Measurements from ENCODE around the gene EXOC3L4.

Gene EXOC3L4

GRCh38 chr14:103133210-103134140 lies 39.0 kb downstream of the EXOC3L4 start:
- DNase-seq (ENCODE audit: low read depth), result no peak

DNA sequence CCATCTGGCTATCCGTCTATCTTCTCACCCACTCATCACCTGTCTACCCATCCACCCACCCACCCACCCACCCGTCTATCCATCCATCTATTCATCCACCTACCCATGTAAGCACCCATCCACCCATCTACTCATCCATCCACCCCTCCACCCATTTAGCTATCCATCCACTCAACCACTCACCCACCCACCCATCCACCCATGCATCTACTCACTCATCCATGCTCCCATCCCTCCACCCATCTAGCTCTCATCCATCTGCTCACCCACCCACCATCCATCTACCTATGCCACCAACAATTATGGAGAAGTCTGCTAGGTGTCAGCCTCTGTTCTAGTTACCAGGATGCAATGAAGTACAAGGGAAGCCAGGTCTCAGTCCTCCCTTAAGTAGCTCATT lies 39.9 kb downstream of the EXOC3L4 start:
- DNase-seq (ENCODE audit: low read depth), result no peak

- DNase-seq (ENCODE audit: low read depth), result no peak
Observed at GRCh38 chr14:103134919-103135318, 40.4 kb downstream of the EXOC3L4 start.

DNA sequence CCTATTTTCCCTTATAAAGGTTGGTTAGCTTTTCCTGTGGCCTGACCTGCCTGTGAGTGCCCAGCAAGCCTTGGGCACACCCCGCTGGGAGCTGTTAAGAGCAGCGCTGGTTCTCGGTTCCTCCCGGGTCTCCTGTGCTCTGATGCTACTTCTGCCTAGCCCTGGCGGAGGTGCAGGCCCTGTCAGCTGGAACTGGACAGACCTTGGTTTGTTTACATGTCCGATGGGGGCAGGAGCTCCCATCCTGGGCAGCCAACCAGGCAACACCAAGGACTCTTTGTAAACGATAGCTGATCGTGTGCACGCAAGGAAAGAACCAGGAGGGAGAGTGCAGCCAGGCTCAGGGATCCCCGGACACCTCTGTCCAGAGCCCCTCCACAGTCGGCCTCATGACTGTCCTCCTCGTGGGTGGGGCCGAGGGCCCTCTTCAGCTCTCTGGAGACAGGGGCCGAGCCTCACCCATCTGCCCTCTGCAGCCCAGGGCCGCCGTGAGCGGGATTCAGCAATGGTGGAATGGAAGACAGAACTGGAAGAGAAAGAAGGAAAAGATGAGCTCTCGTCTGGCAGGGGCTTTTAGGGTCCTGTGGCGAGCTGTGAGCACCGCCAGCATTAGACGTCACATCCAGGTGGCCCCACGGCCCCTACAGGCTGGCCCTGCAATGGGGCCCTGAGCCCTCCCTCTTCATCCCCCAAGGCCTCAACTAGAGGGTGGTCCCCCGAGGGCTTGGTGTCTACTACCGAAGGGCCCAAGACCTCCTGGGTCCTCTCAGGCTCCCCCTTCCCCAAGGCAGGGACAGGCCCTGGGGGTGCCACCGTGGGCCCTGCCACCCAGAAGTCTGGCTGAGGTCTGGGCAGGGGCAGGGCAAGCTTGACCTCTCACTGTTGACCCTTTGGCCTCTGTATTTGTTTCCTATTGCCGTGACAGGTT lies 41.1 kb downstream of the EXOC3L4 start:
- no peak for DNase-seq (ENCODE audit: low read depth)

DNA sequence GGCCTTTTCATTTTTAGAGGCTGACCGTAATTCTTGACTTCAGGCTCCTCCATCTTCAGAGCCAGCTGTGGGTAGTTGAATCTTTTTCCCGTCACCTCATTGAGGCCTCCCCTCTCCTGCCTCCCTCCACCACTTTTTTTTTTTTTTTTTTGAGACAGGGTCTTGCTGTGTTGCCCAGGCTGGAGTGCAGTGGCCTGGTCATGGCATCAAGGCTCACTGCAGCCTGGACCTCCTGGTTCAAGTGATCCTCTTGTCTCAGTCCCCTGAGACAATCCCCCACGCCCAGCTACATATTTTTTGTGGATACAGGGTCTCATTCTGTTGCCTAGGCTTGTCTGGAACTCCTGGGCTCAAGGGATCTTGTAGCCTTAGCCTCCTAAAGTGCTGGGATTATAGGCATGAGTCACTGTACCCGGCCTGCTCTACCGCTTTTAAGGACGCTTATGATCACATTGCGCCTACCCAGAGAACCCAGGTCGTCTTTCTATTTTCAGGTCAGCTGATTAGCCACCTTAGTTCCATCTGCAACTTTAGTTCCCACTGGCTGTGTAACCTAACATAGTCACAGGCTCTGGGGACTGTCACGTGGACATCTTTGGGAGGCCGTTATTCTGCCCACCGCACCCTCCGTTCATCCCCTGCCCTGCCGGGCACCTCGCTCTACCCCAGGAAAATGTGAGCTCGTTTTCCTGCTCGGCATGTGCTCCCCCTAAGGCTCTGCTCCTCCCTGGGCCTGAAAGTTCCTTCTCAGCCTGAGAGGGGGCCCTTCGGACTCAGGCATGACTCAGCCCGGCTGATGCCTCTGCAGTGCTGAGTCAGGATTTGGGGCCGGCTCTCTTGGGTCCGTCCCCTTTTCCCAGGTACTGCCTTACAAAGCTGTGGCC lies 42.1 kb downstream of the EXOC3L4 start:
- no peak for DNase-seq (ENCODE audit: low read depth)

DNA sequence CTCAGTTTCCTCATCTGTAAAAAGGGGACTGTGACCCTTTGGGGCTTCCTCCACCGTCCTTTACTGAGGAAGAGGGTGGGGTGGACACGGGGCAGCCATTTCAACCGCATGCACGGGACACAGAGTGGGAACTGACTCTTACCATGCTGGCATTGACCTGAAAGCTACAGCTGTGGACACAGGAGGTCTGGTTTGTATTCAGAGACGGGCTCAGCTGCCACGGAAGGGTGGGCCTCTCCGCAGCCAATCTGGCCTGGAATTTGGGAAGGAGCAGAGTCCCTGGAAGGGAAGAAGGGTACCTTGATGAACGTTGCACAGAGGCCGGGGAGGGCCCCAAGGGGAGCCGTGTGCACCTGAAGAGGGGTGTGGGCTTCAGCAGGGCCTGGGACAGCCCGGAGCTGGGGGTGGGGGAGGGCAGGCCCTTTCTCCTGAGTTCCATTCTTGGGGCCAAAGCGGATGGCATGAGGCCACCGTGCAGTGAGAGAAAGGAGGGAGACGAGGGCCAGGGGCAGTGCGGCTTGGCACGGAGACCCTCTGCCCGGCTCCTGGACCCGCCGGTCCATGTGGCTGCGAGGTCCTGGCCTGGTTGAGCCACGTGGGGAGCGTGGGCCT lies 43.3 kb downstream of the EXOC3L4 start:
- DNase-seq (ENCODE audit: low read depth), result no peak

GRCh38 chr14:103138301-103139131 lies 44.0 kb downstream of the EXOC3L4 start:
- DNase-seq (ENCODE audit: low read depth), result no peak

DNA sequence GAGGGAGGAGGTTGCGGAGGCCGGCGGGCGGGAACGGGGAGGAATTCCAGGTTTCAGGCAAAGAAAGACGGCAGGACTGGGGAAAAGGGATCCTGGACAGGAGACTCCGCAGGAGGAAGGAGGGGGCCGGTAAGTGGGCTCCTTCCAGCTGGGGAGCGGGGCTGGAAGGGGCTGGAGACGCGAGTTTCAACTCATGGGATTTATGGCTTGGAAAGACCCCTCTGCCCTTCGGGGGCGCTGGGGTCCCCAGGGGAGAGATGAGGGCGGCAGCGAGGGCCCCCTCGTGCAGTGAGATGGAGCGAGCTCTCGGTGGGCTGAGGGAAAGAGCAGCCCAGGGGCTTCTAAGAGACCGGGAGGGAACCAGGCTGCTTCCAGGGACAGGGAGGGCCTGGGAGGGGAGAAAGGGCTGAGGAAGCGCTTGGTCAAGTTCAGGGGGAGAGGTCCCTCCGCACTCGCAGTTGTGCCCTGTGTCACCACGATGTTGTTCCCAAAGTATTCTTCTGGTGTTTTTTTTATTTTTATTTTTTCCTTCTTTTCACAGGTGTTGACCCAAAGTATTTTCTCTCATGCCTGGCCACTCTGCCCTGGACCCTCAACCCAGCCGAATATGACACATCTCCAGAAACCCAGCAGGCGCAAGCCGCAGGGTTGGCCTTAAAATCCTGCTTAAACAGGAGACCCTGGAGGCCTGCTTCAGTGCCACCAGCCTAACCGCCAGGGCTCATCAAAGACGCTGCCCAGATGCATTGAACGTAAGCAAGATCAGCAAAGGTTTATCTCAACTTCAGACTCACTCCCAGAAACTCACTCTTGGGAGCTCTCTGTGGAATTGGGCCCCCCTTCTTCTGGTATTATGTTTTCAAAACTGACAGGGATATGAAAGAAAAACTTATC lies 44.9 kb downstream of the EXOC3L4 start:
- no peak for DNase-seq (ENCODE audit: low read depth)

DNA sequence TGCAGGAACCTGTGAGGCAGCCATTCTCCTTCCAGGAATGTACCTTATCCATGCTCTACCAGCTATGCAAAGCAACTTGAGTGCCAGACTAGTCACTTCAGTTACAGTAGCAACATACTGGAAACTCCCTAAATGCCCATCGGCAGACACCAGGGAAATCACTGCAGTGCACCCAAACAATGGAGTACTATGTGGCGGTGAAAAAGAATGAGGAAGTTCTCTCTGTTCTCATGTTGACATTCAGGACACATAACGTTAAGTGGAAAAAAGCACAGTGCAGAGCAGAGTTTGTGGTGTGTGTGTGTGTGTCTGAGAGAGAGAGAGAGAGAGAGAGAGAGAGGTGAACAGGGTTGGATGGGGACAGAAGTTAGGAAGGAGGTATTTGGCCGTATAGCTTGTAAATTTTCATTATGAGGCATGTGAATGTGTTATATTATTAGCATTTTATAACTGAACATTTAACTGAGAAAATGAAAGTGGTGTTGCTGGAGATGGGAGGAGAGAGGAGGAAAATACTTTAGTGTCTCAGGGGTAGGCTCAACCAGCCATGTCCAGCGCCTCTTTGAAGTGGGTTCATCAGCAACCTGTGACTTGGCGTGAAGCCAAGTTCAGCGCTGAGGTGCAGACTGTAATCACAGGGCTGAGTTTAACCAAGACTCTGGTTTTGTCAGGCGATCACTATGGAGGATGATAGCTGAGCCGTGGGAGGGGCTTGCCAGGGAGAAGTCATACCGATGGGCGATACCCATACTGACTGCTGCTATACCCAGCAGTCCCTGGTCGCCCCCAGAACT lies 46.0 kb downstream of the EXOC3L4 start:
- no peak for DNase-seq (ENCODE audit: low read depth)

DNA sequence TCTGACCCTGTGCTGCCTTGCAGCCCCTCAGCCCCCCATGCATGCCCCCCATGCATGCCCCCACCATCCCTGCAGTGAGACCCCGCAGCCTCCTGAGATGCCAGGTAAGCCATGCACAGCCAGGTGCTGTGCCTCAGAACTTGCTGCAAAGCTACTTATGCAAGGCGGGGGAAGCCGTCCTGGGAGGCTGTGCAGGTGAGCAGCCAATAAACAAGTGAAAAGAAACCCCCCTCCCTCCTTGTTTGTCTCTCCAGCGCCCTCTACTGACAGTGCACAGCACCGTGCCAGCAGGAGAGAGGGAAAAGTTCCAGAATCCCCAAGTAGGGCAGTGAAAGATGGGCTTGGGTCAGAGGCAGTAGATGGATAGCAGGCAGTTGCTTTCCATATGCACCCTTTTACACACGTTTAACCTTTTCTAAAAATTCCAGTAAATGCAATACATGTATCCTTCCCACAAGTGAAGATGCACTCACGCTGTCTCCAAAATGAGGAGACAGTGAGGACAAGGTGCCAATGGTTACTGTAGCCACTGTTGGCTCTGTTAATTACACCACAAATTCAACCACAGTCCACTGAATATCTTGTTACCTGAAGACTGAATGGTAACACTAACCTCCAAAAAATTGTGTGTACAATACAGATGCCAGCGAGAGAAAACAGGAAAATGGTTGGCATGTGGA lies 46.7 kb downstream of the EXOC3L4 start:
- no peak for DNase-seq (ENCODE audit: low read depth)

DNA sequence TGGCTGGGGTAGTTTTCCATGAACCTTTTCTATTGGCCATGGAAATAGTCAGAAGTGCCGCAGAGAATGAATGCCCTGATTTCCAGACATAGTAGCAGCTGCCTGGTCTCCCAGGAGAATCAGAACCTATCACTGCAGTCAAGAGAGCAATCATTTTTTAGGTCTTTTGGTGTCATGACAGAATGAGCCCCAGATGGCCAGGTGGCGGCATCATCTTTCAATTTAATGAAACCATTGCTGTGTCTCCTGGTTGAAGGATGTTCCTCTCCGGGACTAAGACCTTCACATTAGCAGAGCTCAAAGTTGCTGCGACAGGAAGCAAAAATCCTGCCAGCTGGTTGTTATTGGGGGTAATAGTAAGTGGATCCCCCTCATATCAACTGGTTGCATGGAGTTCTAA lies 47.5 kb downstream of the EXOC3L4 start:
- no peak for DNase-seq (ENCODE audit: low read depth)

DNA sequence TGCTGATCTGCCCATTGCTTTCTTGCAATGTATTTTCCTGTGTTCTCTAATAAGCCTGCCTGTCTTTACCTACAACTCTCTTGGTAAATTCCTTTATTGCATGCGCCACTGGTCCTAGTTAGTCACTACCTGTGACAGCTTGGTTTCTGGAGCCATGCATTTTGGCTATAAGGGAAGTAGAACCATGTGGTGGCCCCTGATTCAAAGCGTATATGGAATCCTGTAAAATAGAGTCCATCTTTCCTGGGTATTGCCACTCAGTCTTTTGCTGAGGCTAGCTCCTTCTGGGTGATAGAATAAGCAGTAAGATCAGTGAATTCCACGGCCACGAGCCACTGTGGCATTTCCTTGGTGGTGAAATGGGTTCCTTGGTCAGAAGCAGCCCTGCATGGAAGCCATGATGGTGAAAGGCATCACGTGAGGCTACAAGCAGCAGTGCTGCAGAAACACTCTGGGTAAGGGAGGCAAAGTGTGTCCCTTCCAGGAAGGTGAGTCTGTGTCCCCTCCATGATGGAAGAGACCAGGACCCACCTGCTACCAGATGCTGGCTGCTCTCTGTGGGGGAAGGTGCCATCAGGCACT lies 48.3 kb downstream of the EXOC3L4 start:
- DNase-seq (ENCODE audit: low read depth), result no peak

DNA sequence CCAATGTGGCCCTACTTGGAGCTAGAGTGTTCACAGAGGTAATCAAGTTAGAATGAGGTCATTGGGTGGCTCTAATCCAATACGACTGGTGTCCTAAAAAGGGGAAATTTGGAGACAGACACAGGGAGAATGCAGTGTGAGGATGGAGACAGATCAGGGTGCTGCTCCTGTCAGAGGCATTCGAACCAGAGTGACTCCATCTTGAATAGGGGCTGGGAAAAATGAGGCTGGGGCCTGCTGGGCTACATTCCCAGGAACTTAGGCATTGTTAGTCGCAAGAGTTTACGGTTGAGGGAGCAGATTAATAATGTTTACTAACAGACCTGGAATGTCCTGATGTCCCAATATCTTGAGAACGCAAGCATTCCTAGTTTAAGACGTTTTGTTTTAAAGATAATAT lies 49.0 kb downstream of the EXOC3L4 start:
- no peak for DNase-seq (ENCODE audit: low read depth)

- DNase-seq (ENCODE audit: low read depth), result no peak
Observed at GRCh38 chr14:103144085-103144484, 49.6 kb downstream of the EXOC3L4 start.

DNA sequence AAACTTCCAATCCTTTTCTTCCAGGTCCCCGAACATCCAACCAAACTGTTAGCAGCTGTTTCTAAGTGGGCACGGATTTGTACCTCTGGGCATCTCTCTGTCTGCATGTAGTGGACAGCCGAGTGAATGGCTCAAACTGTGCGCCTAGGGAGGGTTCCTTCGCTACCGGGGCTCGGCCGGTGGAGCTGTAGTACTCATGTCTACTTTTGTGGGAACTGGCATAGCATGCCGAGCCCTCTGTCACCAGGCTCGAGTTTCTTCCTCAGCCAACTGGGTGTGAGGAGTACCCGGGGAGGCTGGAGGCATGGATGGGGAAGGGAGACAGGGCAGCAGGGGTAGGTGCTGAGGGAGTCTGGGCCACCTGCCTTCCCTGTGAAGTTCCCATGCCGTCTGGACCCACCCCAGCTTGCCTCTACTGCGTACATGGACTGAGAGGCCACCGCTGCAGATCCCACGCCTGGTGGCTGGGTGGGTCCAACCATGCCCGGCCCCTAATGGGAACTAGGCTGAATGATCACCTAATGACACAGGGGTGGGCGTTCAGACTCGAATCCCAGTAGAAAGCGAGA lies 51.7 kb downstream of the EXOC3L4 start:
- DNase-seq (ENCODE audit: low read depth), result no peak

DNA sequence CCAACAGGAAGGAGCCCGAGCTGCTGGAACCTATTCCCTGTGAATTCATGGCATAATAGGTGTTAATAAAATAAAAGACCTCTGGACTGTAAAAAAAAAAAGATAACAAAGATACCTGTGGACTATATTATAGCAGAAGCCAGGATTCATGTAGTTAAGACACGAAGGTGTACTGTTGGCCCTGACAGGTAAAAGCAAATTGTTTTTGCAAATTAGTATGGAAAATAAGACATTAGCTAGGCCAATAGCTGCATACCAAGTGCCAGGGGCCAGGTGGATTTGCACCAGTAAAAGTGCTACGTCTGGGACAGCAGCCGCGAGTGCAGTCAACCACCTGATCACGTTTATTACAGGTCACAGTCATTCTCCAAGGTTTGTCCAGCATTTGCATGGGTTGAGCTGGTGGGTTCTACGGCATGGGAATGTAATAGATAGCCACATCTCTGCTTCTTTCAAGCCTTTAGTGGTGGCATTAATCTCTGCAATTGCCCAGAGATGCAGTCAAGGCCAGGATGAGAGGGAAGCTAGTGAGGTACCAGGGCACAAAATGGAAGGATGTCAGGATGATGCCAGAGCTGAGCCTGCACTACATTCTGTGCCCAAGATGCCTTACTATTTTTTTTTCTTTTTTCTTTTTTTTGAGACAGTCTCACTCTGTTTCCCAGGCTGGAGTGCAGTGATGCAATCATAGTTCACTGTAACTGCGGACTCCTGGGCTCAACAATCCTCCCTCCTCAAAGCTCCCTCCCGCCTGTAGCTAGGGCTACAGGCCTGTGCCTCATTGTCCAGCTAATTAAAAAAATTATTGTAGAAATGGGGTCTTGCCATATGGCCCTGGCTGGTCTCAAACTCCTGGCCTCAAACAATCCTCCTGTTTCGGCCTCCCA lies 55.1 kb downstream of the EXOC3L4 start:
- DNase-seq (ENCODE audit: low read depth), result no peak

All from stimulated activated CD8-positive, alpha-beta memory T cell treated with anti-CD3 and anti-CD28 coated beads, Interleukin-15, amount 100 ng/mL, for 24 hours (primary cell).